HEK293 (cell line): ENCODE results near the gene URGCP.

ENCODE experiments used
- HOXC10 ChIP-seq: sonication (generic); formaldehyde crosslinking; IDR thresholded peaks from 2 replicates; pipeline ENCODE4 v1.8.1; 2023; ENCODE audit warnings: mild to moderate bottlenecking, missing genetic modification reagents
- PATZ1 ChIP-seq: fragments of 450-650 bp; formaldehyde crosslinking; IDR thresholded peaks from 2 replicates; pipeline ENCODE4 v1.5.1; 2016; ENCODE audit warnings: missing biosample characterization, missing genetic modification characterization
- ZNF114 ChIP-seq: fragments of 450-650 bp; formaldehyde crosslinking; IDR thresholded peaks from 2 replicates; pipeline ENCODE4 v1.5.0; 2017; ENCODE audit warnings: missing biosample characterization, missing genetic modification characterization
- ZNF239 ChIP-seq: fragments of 450-650 bp; formaldehyde crosslinking; IDR thresholded peaks from 2 replicates; pipeline ENCODE4 v1.5.1; 2016; ENCODE audit warnings: missing biosample characterization, missing genetic modification characterization
- ZNF580 ChIP-seq: fragments of 450-650 bp; formaldehyde crosslinking; IDR thresholded peaks from 2 replicates; pipeline ENCODE4 v1.5.1; 2016; ENCODE audit warnings: missing biosample characterization, missing genetic modification characterization
- TF ChIP-seq, protein P1 (sequence below): fragments of 450-650 bp; formaldehyde crosslinking; IDR thresholded peaks from 2 replicates; pipeline ENCODE4 v1.5.1; 2016; ENCODE audit warnings: missing biosample characterization, missing genetic modification characterization

GRCh38 chr7:43868181-43868580, 38.2 kb downstream of the URGCP start:
- TF ChIP-seq ZNF580 (tag by site-specific recombination) (no peak), HOXC10 (CRISPR knock-in tag) (no peak), ZNF239 (tag by site-specific recombination) (no peak), PATZ1 (no peak), ZNF114 (tag by site-specific recombination) (no peak)
- TF ChIP-seq, protein P1, sequence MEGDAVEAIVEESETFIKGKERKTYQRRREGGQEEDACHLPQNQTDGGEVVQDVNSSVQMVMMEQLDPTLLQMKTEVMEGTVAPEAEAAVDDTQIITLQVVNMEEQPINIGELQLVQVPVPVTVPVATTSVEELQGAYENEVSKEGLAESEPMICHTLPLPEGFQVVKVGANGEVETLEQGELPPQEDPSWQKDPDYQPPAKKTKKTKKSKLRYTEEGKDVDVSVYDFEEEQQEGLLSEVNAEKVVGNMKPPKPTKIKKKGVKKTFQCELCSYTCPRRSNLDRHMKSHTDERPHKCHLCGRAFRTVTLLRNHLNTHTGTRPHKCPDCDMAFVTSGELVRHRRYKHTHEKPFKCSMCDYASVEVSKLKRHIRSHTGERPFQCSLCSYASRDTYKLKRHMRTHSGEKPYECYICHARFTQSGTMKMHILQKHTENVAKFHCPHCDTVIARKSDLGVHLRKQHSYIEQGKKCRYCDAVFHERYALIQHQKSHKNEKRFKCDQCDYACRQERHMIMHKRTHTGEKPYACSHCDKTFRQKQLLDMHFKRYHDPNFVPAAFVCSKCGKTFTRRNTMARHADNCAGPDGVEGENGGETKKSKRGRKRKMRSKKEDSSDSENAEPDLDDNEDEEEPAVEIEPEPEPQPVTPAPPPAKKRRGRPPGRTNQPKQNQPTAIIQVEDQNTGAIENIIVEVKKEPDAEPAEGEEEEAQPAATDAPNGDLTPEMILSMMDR (tag by site-specific recombination): no peak
